Retinal pigment epithelial cell (primary cell): ENCODE results near the gene DICER1.

Source experiments
- DNase-seq: peaks from one replicate; pipeline ENCODE4 v3.0.0-alpha.2; 2010; ENCODE audit warnings: low read depth
- H3K4me3 ChIP-seq: 2 replicates; pipeline ENCODE4 v1.5.1; 2011; ENCODE audit warnings: mild to moderate bottlenecking, low read length, control low read depth, moderate library complexity
- CTCF ChIP-seq: conservative IDR thresholded peaks from 2 replicates; pipeline ENCODE4 v1.5.1; 2011; ENCODE audit warnings: low read depth, low read length, control low read depth, inconsistent platforms

DICER1 gene

GRCh38 chr14:95047754-95048153, 109.6 kb downstream of the DICER1 start:
- no peak overlapping the region for H3K4me3 ChIP-seq
- no peak for DNase-seq
- TF ChIP-seq CTCF, result no peak

GRCh38 chr14:95046711-95047681, 110.3 kb downstream of the DICER1 start:
- TF ChIP-seq CTCF, result no peak
- no peak overlapping the region for H3K4me3 ChIP-seq
- DNase-seq, result no peak

- DNase-seq, result no peak
- TF ChIP-seq CTCF, result no peak
- H3K4me3 ChIP-seq, result no peak overlapping the region
Measured at GRCh38 chr14:95045836-95046430, 111.4 kb downstream of the DICER1 start.

- no peak for TF ChIP-seq CTCF
- no peak overlapping the region for H3K4me3 ChIP-seq
- no peak for DNase-seq
Measured at GRCh38 chr14:95045106-95045701, 112.1 kb downstream of the DICER1 start.

- TF ChIP-seq CTCF, result no peak
- no peak for DNase-seq
- H3K4me3 ChIP-seq, result no peak overlapping the region
Measured at GRCh38 chr14:95044463-95045105, 112.7 kb downstream of the DICER1 start.

- H3K4me3 ChIP-seq, result no peak overlapping the region
- no peak for TF ChIP-seq CTCF
- DNase-seq, result no peak
Measured at GRCh38 chr14:95043732-95044462, 113.4 kb downstream of the DICER1 start.
